ENCODE results near the gene PCDHB2.
"Not testable (repeated sequence)": the region's sequence is repeated elsewhere in the genome, so short reads cannot be mapped to it uniquely, and the experiment has no call there.

The PCDHB2 gene

GRCh38 chr5:141101059-141101458 is 6.6 kb downstream of the PCDHB2 start:
- Histone ChIP-seq H3K4me1 (ENCODE audit: control insufficient read depth, insufficient read depth, low read length) (no peaks in the 10 kb centered on the region), H3K36me3 (ENCODE audit: control insufficient read depth, insufficient read depth, low read length) (0 out of 2 replicates have a peak, but pooled peaks cover 3% of the 10 kb centered on the region), H3K27me3 (ENCODE audit: control insufficient read depth, insufficient read depth, low read length) (no peaks in the 10 kb centered on the region), H3K4me3 (ENCODE audit: low read depth, low read length) (no peak overlapping the region), H3K9ac (ENCODE audit: low read depth, low read length) (no peak overlapping the region), H3K9me3 (ENCODE audit: control insufficient read depth, insufficient read depth, low read length) (0 out of 2 replicates have a peak, but pooled peaks cover 3% of the 10 kb centered on the region), H3K27ac (ENCODE audit: low read depth, low read length) (no peak overlapping the region)

- not testable (repeated sequence) for H3K27me3 ChIP-seq (ENCODE audit: control insufficient read depth, insufficient read depth, low read length); H3K9me3 ChIP-seq (ENCODE audit: control insufficient read depth, insufficient read depth, low read length); H3K9ac ChIP-seq (ENCODE audit: low read depth, low read length); H3K4me1 ChIP-seq (ENCODE audit: control insufficient read depth, insufficient read depth, low read length); H3K4me3 ChIP-seq (ENCODE audit: low read depth, low read length); H3K27ac ChIP-seq (ENCODE audit: low read depth, low read length); H3K36me3 ChIP-seq (ENCODE audit: control insufficient read depth, insufficient read depth, low read length)
Measured at GRCh38 chr5:141102070-141102469, 7.7 kb downstream of the PCDHB2 start.

GRCh38 chr5:141102471-141102870 is 8.1 kb downstream of the PCDHB2 start:
- H3K36me3 ChIP-seq (ENCODE audit: control insufficient read depth, insufficient read depth, low read length); H3K9me3 ChIP-seq (ENCODE audit: control insufficient read depth, insufficient read depth, low read length); H3K27ac ChIP-seq (ENCODE audit: low read depth, low read length); H3K4me3 ChIP-seq (ENCODE audit: low read depth, low read length); H3K27me3 ChIP-seq (ENCODE audit: control insufficient read depth, insufficient read depth, low read length); H3K9ac ChIP-seq (ENCODE audit: low read depth, low read length); H3K4me1 ChIP-seq (ENCODE audit: control insufficient read depth, insufficient read depth, low read length): not testable (repeated sequence)

GRCh38 chr5:141105350-141105749 is 10.9 kb downstream of the PCDHB2 start:
- H3K27ac ChIP-seq (ENCODE audit: low read depth, low read length): no peak overlapping the region
- no peaks in the 10 kb centered on the region for H3K36me3 ChIP-seq (ENCODE audit: control insufficient read depth, insufficient read depth, low read length)
- no peaks in the 10 kb centered on the region for H3K27me3 ChIP-seq (ENCODE audit: control insufficient read depth, insufficient read depth, low read length)
- H3K4me1 ChIP-seq (ENCODE audit: control insufficient read depth, insufficient read depth, low read length): no peaks in the 10 kb centered on the region
- no peak overlapping the region for H3K4me3 ChIP-seq (ENCODE audit: low read depth, low read length)
- no peak overlapping the region for H3K9ac ChIP-seq (ENCODE audit: low read depth, low read length)
- peaks cover 3% of the 10 kb centered on the region; the same call in 1 of the 2 replicates for H3K9me3 ChIP-seq (ENCODE audit: control insufficient read depth, insufficient read depth, low read length)

- peaks cover 14% of the 10 kb centered on the region for H3K9me3 ChIP-seq (ENCODE audit: control insufficient read depth, insufficient read depth, low read length)
- no peaks in the 10 kb centered on the region for H3K36me3 ChIP-seq (ENCODE audit: control insufficient read depth, insufficient read depth, low read length)
- no peak overlapping the region for H3K27ac ChIP-seq (ENCODE audit: low read depth, low read length)
- no peak overlapping the region for H3K4me3 ChIP-seq (ENCODE audit: low read depth, low read length)
- H3K9ac ChIP-seq (ENCODE audit: low read depth, low read length): no peak overlapping the region
- H3K4me1 ChIP-seq (ENCODE audit: control insufficient read depth, insufficient read depth, low read length): no peaks in the 10 kb centered on the region
- H3K27me3 ChIP-seq (ENCODE audit: control insufficient read depth, insufficient read depth, low read length): no peaks in the 10 kb centered on the region
Measured at GRCh38 chr5:141119250-141119649, 24.8 kb downstream of the PCDHB2 start.

- no peaks in the 10 kb centered on the region for H3K36me3 ChIP-seq (ENCODE audit: control insufficient read depth, insufficient read depth, low read length)
- no peak within 1 kb of the TSS for H3K9ac ChIP-seq (ENCODE audit: low read depth, low read length)
- peaks cover 4% of the 10 kb centered on the region for H3K9me3 ChIP-seq (ENCODE audit: control insufficient read depth, insufficient read depth, low read length)
- 0 out of 2 replicates have a peak within 1 kb of the TSS, but pooled peaks have one; percentile 30 for H3K4me3 ChIP-seq (ENCODE audit: low read depth, low read length)
- no peaks in the 10 kb centered on the region for H3K4me1 ChIP-seq (ENCODE audit: control insufficient read depth, insufficient read depth, low read length)
- H3K27ac ChIP-seq (ENCODE audit: low read depth, low read length): no peak within 1 kb of the TSS
- no peaks in the 10 kb centered on the region for H3K27me3 ChIP-seq (ENCODE audit: control insufficient read depth, insufficient read depth, low read length)
Measured at GRCh38 chr5:141121563-141121962, 27.1 kb downstream of the PCDHB2 start, which contains the start of gene PCDHB4. Gene PCDHB4 (plus strand): TSS chr5:141121818. CDS start chr5:141121999, 181 bp downstream.

- Histone ChIP-seq H3K9ac (ENCODE audit: low read depth, low read length) (no peak overlapping the region), H3K4me1 (ENCODE audit: control insufficient read depth, insufficient read depth, low read length) (no peaks in the 10 kb centered on the region), H3K4me3 (ENCODE audit: low read depth, low read length) (0 out of 2 replicates have a peak overlapping the region, but pooled peaks have one; percentile 30), H3K27ac (ENCODE audit: low read depth, low read length) (no peak overlapping the region), H3K36me3 (ENCODE audit: control insufficient read depth, insufficient read depth, low read length) (no peaks in the 10 kb centered on the region), H3K27me3 (ENCODE audit: control insufficient read depth, insufficient read depth, low read length) (no peaks in the 10 kb centered on the region), H3K9me3 (ENCODE audit: control insufficient read depth, insufficient read depth, low read length) (no peaks in the 10 kb centered on the region)
Measured at GRCh38 chr5:141121985-141122384, 27.6 kb downstream of the PCDHB2 start.

- not testable (repeated sequence) for H3K9me3 ChIP-seq (ENCODE audit: control insufficient read depth, insufficient read depth, low read length); H3K9ac ChIP-seq (ENCODE audit: low read depth, low read length); H3K27me3 ChIP-seq (ENCODE audit: control insufficient read depth, insufficient read depth, low read length); H3K36me3 ChIP-seq (ENCODE audit: control insufficient read depth, insufficient read depth, low read length); H3K4me1 ChIP-seq (ENCODE audit: control insufficient read depth, insufficient read depth, low read length); H3K27ac ChIP-seq (ENCODE audit: low read depth, low read length); H3K4me3 ChIP-seq (ENCODE audit: low read depth, low read length)
Measured at GRCh38 chr5:141123396-141124135, 29.2 kb downstream of the PCDHB2 start.

GRCh38 chr5:141127305-141127704 is 32.9 kb downstream of the PCDHB2 start:
- H3K36me3 ChIP-seq (ENCODE audit: control insufficient read depth, insufficient read depth, low read length): no peaks in the 10 kb centered on the region
- H3K27ac ChIP-seq (ENCODE audit: low read depth, low read length): no peak overlapping the region
- no peaks in the 10 kb centered on the region for H3K27me3 ChIP-seq (ENCODE audit: control insufficient read depth, insufficient read depth, low read length)
- no peak overlapping the region for H3K4me3 ChIP-seq (ENCODE audit: low read depth, low read length)
- H3K4me1 ChIP-seq (ENCODE audit: control insufficient read depth, insufficient read depth, low read length): peaks cover 7% of the 10 kb centered on the region; the same call in 1 of the 2 replicates
- no peaks in the 10 kb centered on the region; the same call in 1 of the 2 replicates for H3K9me3 ChIP-seq (ENCODE audit: control insufficient read depth, insufficient read depth, low read length)
- H3K9ac ChIP-seq (ENCODE audit: low read depth, low read length): no peak overlapping the region

- no peak within 1 kb of the TSS for H3K27ac ChIP-seq (ENCODE audit: low read depth, low read length)
- H3K9ac ChIP-seq (ENCODE audit: low read depth, low read length): peak within 1 kb of the TSS; percentile 80
- no peaks in the 10 kb centered on the region for H3K4me1 ChIP-seq (ENCODE audit: control insufficient read depth, insufficient read depth, low read length)
- H3K9me3 ChIP-seq (ENCODE audit: control insufficient read depth, insufficient read depth, low read length): peaks cover 20% of the 10 kb centered on the region
- no peaks in the 10 kb centered on the region for H3K27me3 ChIP-seq (ENCODE audit: control insufficient read depth, insufficient read depth, low read length)
- H3K36me3 ChIP-seq (ENCODE audit: control insufficient read depth, insufficient read depth, low read length): no peaks in the 10 kb centered on the region
- peak within 1 kb of the TSS; percentile 65 for H3K4me3 ChIP-seq (ENCODE audit: low read depth, low read length)
Measured at GRCh38 chr5:141135030-141135717, 40.8 kb downstream of the PCDHB2 start, which contains the start of gene PCDHB5. Gene PCDHB5 (plus strand): TSS chr5:141135206. CDS start chr5:141135435, 229 bp downstream.

GRCh38 chr5:141135718-141136266 is 41.4 kb downstream of the PCDHB2 start:
- H3K27ac ChIP-seq (ENCODE audit: low read depth, low read length): no peak overlapping the region
- H3K36me3 ChIP-seq (ENCODE audit: control insufficient read depth, insufficient read depth, low read length): no peaks in the 10 kb centered on the region
- no peaks in the 10 kb centered on the region for H3K4me1 ChIP-seq (ENCODE audit: control insufficient read depth, insufficient read depth, low read length)
- H3K9ac ChIP-seq (ENCODE audit: low read depth, low read length): peak overlapping the region; percentile 80; the same call in 1 of the 2 replicates
- peak overlapping the region; percentile 65 for H3K4me3 ChIP-seq (ENCODE audit: low read depth, low read length)
- H3K27me3 ChIP-seq (ENCODE audit: control insufficient read depth, insufficient read depth, low read length): no peaks in the 10 kb centered on the region
- peaks cover 20% of the 10 kb centered on the region for H3K9me3 ChIP-seq (ENCODE audit: control insufficient read depth, insufficient read depth, low read length)

Data from HUES48 (cell line).